Activated T-cell treated with anti-CD3 and anti-CD28 coated beads, Interleukin-2, amount 50 U/mL, for 1 hour (primary cell): ENCODE data around the gene CLDN5.

Experiments
- DNase-seq: peaks from one replicate; pipeline ENCODE4 v3.0.0-alpha.2; 2020

CLDN5 gene

GRCh38 chr22:19520566-19521305 lies 3.5 kb downstream of the CLDN5 start:
- DNase-seq: no peak

- no peak for DNase-seq
These were observed 4.2 kb downstream of the CLDN5 start for GRCh38 chr22:19520007-19520406.

- no peak for DNase-seq
These were observed 4.9 kb downstream of the CLDN5 start for GRCh38 chr22:19519041-19519926.

- no peak for DNase-seq
These were observed 5.6 kb downstream of the CLDN5 start for GRCh38 chr22:19518635-19519034.

GRCh38 chr22:19517919-19518611 lies 6.1 kb downstream of the CLDN5 start:
- no peak for DNase-seq

- no peak for DNase-seq
These were observed 7.1 kb downstream of the CLDN5 start for GRCh38 chr22:19517171-19517500.

GRCh38 chr22:19516378-19517170 lies 7.6 kb downstream of the CLDN5 start:
- no peak for DNase-seq

- DNase-seq: no peak
These were observed 8.4 kb downstream of the CLDN5 start for GRCh38 chr22:19515654-19516377.

- DNase-seq: no peak
These were observed 9.2 kb downstream of the CLDN5 start for GRCh38 chr22:19514831-19515565.

GRCh38 chr22:19513823-19514222 lies 10.4 kb downstream of the CLDN5 start:
- DNase-seq: no peak

GRCh38 chr22:19510919-19511341 lies 13.3 kb downstream of the CLDN5 start:
- no peak for DNase-seq

GRCh38 chr22:19509923-19510322 lies 14.3 kb downstream of the CLDN5 start:
- DNase-seq: no peak

GRCh38 chr22:19509191-19509590 lies 15.0 kb downstream of the CLDN5 start:
- DNase-seq: no peak

GRCh38 chr22:19508024-19508776 lies 16.0 kb downstream of the CLDN5 start:
- no peak for DNase-seq

GRCh38 chr22:19507534-19507861 lies 16.7 kb downstream of the CLDN5 start:
- no peak for DNase-seq

GRCh38 chr22:19506212-19506611 lies 18.0 kb downstream of the CLDN5 start:
- DNase-seq: no peak

GRCh38 chr22:19505735-19506126 lies 18.5 kb downstream of the CLDN5 start:
- no peak for DNase-seq

- DNase-seq: no peak
These were observed 19.1 kb downstream of the CLDN5 start for GRCh38 chr22:19504900-19505734.

GRCh38 chr22:19503869-19504268 lies 20.3 kb downstream of the CLDN5 start:
- no peak for DNase-seq

GRCh38 chr22:19503367-19503766 lies 20.8 kb downstream of the CLDN5 start:
- DNase-seq: no peak
